Measurements from ENCODE around the gene SLX4IP. TPM values are rescaled to one million over a fixed set of nuclear protein-coding genes. Genes with fewer than 3 reads are reported as not detected.

SLX4IP gene
- total RNA-seq, 4 donors from 2014 or later, result 1.3 to 3.0 (median 1.9) TPM

- H3K27ac ChIP-seq, result no peak overlapping the region
- H3K9me3 ChIP-seq, result no peaks in the 10 kb centered on the region
- no peaks in the 10 kb centered on the region for H3K27me3 ChIP-seq
- TF ChIP-seq POLR2A (IDR thresholded peaks at IDR 0.05) (no peak), EP300 (IDR thresholded peaks at IDR 0.05) (no peak), CTCF (IDR thresholded peaks at IDR 0.05) (no peak), POLR2AphosphoS5 (IDR thresholded peaks at IDR 0.05) (no peak)
- no peak overlapping the region for H3K4me3 ChIP-seq
- H3K4me1 ChIP-seq, result peaks cover 0 to 7% (median 0%) of the 10 kb centered on the region in 3 donors
- ATAC-seq, result no peak
- no peaks in the 10 kb centered on the region for H3K36me3 ChIP-seq
These were observed 124.2 kb downstream of the SLX4IP start for GRCh38 chr20:10559266-10559665.

DNA sequence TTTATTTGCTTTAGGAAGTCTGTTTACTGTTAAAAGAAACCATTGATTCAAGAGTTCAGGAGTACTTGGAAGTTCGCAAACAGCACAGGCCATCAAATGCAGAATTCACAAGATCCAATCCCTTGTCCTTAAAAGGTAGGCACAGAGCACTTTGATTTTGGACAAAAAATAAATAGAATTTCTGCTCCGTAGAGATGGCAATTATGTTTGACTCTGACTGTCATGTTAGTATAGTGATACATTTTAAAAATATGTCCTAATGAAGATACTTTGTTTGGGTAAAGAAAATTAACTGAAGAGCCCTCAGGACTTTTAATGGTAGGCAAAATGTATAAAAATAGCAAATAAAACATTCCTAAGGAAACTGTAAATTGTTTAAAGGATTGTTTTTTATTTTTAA lies 125.6 kb downstream of the SLX4IP start:
- H3K27ac ChIP-seq, result no peak overlapping the region
- no peaks in the 10 kb centered on the region for H3K9me3 ChIP-seq
- peaks cover 0 to 5% (median 0%) of the 10 kb centered on the region in 3 donors for H3K4me1 ChIP-seq
- H3K27me3 ChIP-seq, result no peaks in the 10 kb centered on the region
- 72 to 78% methylated on average over 2 of the region's 2 CpGs for WGBS, 2 donors (ENCODE audit: low coverage in 1 of 2)
- H3K4me3 ChIP-seq, result no peak overlapping the region
- ATAC-seq, result no peak
- TF ChIP-seq POLR2AphosphoS5 (IDR thresholded peaks at IDR 0.05) (no peak), POLR2A (IDR thresholded peaks at IDR 0.05) (no peak), EP300 (IDR thresholded peaks at IDR 0.05) (no peak), CTCF (IDR thresholded peaks at IDR 0.05) (no peak)
- no peaks in the 10 kb centered on the region for H3K36me3 ChIP-seq

DNA sequence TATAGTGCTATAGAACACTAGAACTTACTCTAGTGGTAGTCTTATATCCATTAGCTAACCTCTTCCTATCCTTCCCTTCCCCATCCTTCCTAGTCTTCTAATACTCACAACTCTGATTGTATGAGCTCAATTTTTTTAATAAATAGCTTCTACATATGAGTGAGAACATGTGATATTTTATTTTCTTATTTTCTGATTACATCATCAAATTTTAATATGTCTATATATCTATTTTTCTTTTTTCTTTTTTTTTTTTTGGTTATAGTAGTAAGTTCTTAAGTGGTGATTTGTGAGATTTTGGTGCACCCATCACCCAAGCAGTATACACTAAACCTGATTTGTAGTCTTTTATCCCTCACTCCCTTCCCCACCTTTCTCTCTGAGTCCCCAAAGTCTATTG lies 126.2 kb downstream of the SLX4IP start:
- Histone ChIP-seq H3K27me3 (no peaks in the 10 kb centered on the region), H3K4me3 (no peak overlapping the region), H3K9me3 (no peaks in the 10 kb centered on the region), H3K27ac (no peak overlapping the region), H3K4me1 (no peaks in the 10 kb centered on the region), H3K36me3 (no peaks in the 10 kb centered on the region)
- TF ChIP-seq EP300 (IDR thresholded peaks at IDR 0.05) (no peak), POLR2AphosphoS5 (IDR thresholded peaks at IDR 0.05) (no peak), POLR2A (IDR thresholded peaks at IDR 0.05) (no peak), CTCF (IDR thresholded peaks at IDR 0.05) (no peak)
- no peak for ATAC-seq

GRCh38 chr20:10562899-10563298 lies 127.8 kb downstream of the SLX4IP start:
- H3K4me1 ChIP-seq, result no peaks in the 10 kb centered on the region
- 76 to 77% methylated on average over 4 of the region's 4 CpGs for WGBS, 2 donors (ENCODE audit: low coverage in 1 of 2)
- H3K9me3 ChIP-seq, result no peaks in the 10 kb centered on the region
- no peak for ATAC-seq
- TF ChIP-seq POLR2A (IDR thresholded peaks at IDR 0.05) (no peak), CTCF (IDR thresholded peaks at IDR 0.05) (no peak), POLR2AphosphoS5 (IDR thresholded peaks at IDR 0.05) (no peak), EP300 (IDR thresholded peaks at IDR 0.05) (no peak)
- H3K27ac ChIP-seq, result no peak overlapping the region
- H3K27me3 ChIP-seq, result no peaks in the 10 kb centered on the region
- no peak overlapping the region for H3K4me3 ChIP-seq
- no peaks in the 10 kb centered on the region for H3K36me3 ChIP-seq

DNA sequence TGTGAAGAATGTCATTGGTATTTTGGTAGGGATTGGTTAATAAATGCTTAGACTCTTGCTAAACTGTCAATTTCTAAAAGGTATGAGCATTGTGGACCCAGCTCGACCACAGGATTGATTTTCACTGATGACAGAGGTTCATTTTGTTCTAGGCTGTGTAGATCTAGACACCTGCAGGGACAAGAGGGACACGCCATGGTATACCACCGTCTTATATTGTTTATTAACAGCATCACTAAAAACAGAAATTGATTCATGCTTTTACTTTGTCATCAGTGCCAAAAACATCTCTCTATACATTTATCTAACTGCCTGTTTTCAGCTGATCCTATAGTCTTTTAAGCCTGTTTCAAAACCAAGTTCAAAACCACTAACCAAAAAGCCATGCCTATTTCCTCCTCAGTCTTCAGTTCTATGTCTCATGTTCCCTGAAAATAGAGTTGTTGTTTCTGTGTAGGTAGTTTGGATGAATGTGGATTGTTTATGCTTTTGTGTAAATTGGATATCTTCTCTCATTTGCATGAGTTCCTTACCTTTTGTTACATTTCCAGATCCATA lies 128.9 kb downstream of the SLX4IP start:
- Histone ChIP-seq H3K36me3 (no peaks in the 10 kb centered on the region), H3K9me3 (no peaks in the 10 kb centered on the region), H3K27ac (no peak overlapping the region), H3K4me1 (no peaks in the 10 kb centered on the region), H3K27me3 (no peaks in the 10 kb centered on the region), H3K4me3 (no peak overlapping the region)
- no peak for ATAC-seq
- WGBS, 2 donors (ENCODE audit: low coverage in 1 of 2), result 86 to 89% methylated on average over 3 of the region's 3 CpGs
- TF ChIP-seq CTCF (IDR thresholded peaks at IDR 0.05) (no peak), EP300 (IDR thresholded peaks at IDR 0.05) (no peak), POLR2A (IDR thresholded peaks at IDR 0.05) (no peak), POLR2AphosphoS5 (IDR thresholded peaks at IDR 0.05) (no peak)

Measured in gastroesophageal sphincter (tissue), 4 donors.